C1 segment of cervical spinal cord (tissue), 14 donors: Measurements from ENCODE around the gene KCTD20.

Experiments used
- DNase-seq, 14 donors: peaks; one replicate each; lab custom pipeline; 2025; lab: John Stamatoyannopoulos, UW

The KCTD20 gene

GRCh38 chr6:36492092-36492491, 49.3 kb downstream of the KCTD20 start:
- no peak for DNase-seq

DNA sequence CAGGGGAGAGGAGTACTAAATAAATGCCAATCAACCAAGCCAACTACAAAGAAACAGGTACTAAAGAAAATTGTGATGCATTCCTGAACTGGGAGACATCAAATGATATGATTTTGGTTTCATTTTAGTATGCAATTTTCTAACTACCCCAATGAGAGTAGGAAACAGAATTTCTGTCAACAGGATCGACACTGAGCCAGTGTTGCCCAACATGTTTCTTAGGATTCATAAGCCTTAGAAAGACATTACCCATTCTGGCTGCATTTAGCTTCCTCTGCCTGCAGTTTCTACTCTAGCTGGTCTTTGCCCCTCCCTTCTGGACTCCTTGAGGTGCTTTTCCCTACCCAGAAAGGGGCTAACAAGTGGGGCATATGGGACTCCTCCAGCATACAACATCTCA, 49.8 kb downstream of the KCTD20 start:
- no peak for DNase-seq

- DNase-seq = no peak
Observed at GRCh38 chr6:36493319-36493718, 50.5 kb downstream of the KCTD20 start.

GRCh38 chr6:36493859-36494258, 51.1 kb downstream of the KCTD20 start:
- DNase-seq = no peak

DNA sequence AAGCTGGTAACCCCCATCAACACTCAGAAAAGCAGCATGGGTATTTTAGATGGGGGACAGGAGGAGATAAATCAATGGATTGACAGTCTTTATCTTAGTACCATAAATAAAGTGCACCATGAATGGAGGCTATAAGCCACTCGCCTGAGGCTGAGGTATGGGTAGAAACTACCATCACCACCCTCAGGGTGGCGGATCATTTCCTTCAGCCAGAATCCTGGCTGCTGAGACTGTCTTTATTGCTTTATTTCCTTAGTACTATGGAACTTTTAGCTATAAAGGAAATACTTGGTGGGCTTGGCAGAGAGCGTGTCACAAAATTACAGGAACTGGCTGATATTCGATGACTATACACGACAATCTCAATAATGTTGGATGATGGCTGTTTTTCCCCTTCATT, 52.3 kb downstream of the KCTD20 start:
- DNase-seq = no peak

DNA sequence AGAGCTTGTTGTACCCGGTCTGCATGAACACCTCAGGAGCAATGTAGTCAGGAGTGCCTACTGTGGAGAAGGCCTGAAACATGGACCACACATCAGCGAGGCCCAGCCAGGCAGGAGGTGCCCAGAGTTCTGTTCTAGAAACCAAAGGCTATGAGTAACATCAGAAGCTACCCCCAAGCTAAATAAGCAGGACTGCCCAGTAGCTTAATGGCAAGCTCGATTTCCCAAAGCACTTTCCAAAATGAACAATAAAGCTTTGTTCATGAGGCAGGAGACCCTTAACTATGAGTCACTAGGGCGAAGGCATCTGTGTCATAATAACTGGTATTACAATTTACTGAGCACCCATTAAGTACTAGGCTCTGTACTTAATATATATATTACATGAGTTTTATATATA, 57.1 kb downstream of the KCTD20 start:
- no peak for DNase-seq

GRCh38 chr6:36501686-36502085, 58.9 kb downstream of the KCTD20 start:
- DNase-seq = no peak

DNA sequence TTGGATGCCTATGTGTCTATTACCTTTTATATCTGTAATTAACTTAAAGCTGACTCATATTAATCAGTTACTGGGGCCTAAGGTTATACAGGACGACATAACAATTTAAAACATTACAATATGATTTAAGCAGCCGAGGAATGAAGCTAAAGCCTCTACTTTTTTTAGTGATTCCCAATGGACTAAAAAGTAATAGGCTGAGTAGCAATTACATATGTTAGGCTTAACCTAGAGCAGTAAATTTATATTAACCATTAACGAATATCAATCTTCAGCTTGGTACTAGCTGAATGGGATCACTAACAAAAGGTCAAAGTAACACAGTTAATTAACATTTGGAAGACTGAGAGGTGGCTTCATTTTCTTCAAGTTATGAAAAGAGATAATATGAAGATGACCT, 61.4 kb downstream of the KCTD20 start:
- DNase-seq = no peak

GRCh38 chr6:36504982-36505381, 62.2 kb downstream of the KCTD20 start:
- DNase-seq = no peak

DNA sequence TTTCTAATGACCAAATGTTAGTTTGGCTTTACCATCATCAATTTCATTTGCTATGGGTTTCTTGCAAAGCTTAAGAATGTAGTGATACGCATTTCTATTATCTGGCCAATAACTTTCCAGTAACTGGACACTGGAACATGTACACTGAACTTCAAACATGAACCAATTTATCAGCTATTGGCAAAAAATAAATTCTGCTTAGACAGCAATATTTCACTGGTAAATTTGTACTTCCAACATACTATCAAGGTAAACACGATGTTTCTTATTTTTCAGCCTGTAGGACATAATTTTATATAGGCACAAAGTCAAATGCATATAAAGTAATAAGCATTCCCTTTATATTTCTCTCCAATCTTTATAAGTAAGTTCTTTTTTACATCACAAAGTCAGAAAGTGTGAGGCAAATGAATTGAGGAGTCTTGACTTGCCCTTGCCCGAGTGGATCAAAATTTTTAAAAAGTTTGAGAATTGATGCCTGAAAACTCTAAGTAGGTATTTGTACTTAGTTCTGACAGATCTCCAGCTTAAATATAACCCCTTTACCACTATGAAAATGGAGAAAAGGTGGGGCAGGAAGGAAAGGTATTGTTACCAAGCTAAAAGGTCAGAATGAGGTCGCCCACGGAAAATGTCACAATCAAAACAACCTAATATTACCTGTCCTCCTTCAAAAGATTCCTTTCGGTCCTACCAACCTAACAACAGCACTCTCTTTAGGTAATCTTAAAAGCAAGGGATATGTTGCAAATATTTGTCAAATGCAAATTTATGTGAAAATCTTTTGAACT, 63.1 kb downstream of the KCTD20 start:
- no peak for DNase-seq

DNA sequence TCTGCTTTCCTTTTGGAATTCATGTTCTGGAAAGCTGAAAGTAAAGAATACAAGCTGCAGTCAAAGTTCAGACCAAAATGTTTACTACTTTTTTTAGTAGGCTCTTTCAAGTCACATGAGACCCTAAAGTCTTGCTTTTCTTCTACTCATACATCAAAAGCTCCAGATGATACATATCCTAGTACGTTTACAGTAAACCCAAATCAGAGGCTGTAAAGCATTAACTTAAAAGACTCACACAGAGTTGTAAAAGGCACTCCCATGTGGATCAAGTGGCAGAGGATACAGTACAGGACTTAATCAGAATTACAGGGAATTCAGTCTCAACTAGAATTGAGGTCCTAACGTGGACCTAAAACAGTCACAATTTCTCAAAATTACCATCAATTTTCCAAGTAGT, 63.8 kb downstream of the KCTD20 start:
- DNase-seq = no peak

GRCh38 chr6:36508532-36508931, 65.7 kb downstream of the KCTD20 start:
- DNase-seq = no peak

DNA sequence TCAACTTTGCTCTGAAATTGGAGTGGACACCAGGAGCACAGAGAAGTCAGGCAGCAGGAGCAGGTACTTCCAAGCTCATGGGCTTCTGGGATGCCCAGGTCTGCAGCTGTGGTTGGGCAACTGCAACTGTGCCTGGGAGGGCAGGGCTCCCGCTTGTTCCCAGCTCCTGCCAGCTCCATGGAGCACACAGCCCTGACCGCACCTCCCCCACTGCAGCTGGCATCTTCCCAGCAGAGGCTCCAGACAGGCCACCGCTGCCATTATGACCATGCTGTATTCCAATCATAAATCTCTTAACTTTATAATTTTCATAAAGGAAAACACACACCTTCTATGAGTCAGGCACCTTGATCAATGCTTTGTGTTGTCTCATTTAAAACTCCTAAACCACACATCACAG, 67.6 kb downstream of the KCTD20 start:
- DNase-seq = no peak

DNA sequence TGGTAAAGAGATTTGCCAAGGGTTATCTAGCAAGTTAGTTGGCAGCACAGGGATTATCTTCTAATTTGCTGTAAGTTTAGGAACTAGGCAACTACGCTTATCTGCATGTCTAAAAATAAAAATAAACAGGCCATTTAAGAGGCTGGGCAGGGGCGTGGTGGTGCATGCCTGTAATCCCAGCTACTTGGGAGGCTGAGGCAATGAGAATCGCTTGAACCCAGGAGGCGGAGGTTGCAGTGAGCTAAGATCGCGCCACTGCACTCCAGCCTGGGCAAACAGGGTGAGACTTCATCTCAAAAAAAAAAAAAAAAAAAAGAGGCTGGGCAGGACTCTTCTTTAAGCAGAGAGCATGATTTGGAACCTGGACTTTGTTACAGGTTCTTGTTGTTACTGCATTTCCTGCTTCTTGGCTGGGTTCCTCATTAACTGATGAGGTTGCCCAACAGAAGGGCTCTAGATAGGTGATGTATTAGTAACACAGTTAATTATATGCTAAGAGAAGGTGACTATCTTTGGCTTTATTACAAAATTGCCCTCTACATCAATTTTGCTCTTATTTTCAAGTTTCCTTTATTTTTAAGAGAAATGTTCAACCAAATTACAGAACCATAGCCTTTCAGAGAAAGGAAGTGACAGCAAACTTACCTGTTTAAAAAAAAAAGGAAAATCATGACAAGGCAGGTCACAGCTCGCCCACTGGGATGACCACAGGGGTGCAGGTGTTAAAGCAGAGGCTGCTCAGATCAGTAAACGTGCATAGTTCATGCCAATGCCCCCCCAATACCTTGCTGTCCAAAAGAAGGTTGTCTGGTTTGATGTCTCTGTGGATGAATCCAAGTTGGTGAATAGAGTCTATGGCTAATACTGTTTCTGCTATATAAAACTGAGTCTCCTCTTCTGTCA, 72.0 kb downstream of the KCTD20 start:
- no peak for DNase-seq

DNA sequence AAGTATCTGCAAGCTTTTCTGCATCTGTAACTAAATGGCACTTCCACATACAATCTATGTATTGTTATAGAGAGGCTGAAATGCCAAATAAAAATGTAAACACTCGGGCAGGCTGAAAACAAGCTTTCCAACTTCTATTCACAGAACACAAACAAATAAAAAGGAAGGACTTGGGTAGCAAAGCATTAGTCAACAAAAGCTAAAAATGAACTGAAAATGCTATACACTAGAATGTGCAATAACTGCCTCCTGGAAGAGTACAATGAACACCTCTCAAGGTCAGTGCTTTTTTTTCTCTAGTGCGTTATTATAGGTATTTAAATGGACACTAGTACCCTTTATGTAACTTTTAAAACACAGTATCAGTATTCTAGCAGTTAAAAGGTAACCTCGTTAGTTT, 73.0 kb downstream of the KCTD20 start:
- DNase-seq = no peak

DNA sequence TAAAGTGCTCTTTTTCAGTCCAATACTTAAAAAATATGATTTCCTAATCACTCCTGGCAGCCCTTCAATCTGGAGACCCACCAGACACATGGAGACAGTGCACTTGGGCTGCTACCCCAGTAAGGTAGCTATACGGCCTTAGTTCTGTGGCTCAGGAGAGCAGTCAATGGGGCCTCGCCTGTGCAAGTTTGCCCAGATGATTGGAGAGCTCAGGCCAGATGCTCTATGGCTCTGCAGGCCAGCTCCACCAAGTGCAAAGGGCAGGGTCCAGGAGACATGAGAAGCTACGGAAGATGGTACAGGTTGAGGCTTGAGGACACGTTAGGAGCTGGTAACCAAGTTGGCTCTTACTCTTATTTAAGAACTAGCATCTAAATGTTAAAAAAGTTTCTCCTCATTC, 73.8 kb downstream of the KCTD20 start:
- DNase-seq = no peak

DNA sequence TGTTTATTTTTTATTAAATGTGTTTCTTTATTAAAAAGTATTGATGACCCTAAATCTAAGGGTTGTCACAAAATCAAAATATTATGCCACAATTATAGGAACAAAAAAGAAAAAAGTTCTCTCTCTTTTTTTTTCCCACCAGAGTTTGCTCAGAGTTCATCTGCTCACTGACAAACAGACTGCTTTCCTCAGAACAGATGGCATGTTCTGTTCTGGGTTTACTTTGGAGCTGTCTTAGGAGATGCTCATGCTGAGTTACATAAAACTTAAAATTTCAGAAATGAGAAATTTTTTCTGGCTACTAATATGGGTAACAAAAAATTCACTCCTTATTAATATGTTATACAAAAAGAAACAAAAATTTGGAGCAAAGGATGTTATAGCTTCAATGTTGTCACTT, 74.2 kb downstream of the KCTD20 start:
- no peak for DNase-seq

- DNase-seq = no peak
Observed at GRCh38 chr6:36517408-36517807, 74.6 kb downstream of the KCTD20 start.

- DNase-seq = no peak
Observed at GRCh38 chr6:36519352-36519751, 76.6 kb downstream of the KCTD20 start.

GRCh38 chr6:36523451-36523850, 80.7 kb downstream of the KCTD20 start:
- no peak for DNase-seq

- DNase-seq = no peak
Observed at GRCh38 chr6:36523936-36524499, 81.2 kb downstream of the KCTD20 start.

GRCh38 chr6:36524871-36525270, 82.1 kb downstream of the KCTD20 start:
- no peak for DNase-seq

DNA sequence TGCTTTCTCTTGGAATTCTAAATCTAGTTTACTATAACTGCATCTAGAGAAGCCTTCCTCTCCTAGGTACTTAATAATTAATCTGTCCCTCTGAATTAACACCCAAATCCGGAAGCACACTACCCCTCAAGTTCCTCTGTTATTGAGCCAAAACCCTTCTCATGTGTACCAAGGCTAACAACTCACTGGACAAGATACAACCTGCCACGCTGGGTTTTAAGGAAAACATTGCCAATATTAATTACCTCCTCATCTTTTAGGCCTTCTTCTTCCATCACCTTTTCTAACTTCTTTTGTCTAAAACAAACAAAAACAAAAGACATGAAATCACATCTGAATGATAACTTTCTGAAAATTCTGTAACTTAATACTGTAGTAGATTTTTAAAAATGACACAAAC, 82.5 kb downstream of the KCTD20 start:
- DNase-seq = no peak
